HL-60 (cell line): Measurements from ENCODE around the gene GRID1.

Experiments
- GABPA ChIP-seq: IDR thresholded peaks from 2 replicates; pipeline ENCODE4 v1.6.1; 2012; ENCODE audit warnings: low read depth
- POLR2AphosphoS5 ChIP-seq: IDR thresholded peaks from 2 replicates; pipeline ENCODE4 v1.6.1; 2012; ENCODE audit warnings: low read depth
- SPI1 ChIP-seq: IDR thresholded peaks from 2 replicates; pipeline ENCODE4 v1.6.1; 2012; ENCODE audit warnings: low read depth, mild to moderate bottlenecking, borderline replicate concordance
- TF ChIP-seq, protein P1 (sequence below): IDR thresholded peaks from one replicate; pipeline ENCODE4 v1.5.1; 2011; ENCODE audit warnings: low read length, control low read depth, inconsistent platforms; ENCODE audit not compliant: insufficient read depth
- TF ChIP-seq, protein P2 (sequence below): IDR thresholded peaks from 2 replicates; pipeline ENCODE4 v1.6.1; 2012; ENCODE audit warnings: low read depth; ENCODE audit not compliant: insufficient replicate concordance

- TF ChIP-seq SPI1 (no peak), POLR2AphosphoS5 (no peak), GABPA (no peak)
- TF ChIP-seq, protein P1, sequence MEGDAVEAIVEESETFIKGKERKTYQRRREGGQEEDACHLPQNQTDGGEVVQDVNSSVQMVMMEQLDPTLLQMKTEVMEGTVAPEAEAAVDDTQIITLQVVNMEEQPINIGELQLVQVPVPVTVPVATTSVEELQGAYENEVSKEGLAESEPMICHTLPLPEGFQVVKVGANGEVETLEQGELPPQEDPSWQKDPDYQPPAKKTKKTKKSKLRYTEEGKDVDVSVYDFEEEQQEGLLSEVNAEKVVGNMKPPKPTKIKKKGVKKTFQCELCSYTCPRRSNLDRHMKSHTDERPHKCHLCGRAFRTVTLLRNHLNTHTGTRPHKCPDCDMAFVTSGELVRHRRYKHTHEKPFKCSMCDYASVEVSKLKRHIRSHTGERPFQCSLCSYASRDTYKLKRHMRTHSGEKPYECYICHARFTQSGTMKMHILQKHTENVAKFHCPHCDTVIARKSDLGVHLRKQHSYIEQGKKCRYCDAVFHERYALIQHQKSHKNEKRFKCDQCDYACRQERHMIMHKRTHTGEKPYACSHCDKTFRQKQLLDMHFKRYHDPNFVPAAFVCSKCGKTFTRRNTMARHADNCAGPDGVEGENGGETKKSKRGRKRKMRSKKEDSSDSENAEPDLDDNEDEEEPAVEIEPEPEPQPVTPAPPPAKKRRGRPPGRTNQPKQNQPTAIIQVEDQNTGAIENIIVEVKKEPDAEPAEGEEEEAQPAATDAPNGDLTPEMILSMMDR = no peak
- TF ChIP-seq, protein P2, sequence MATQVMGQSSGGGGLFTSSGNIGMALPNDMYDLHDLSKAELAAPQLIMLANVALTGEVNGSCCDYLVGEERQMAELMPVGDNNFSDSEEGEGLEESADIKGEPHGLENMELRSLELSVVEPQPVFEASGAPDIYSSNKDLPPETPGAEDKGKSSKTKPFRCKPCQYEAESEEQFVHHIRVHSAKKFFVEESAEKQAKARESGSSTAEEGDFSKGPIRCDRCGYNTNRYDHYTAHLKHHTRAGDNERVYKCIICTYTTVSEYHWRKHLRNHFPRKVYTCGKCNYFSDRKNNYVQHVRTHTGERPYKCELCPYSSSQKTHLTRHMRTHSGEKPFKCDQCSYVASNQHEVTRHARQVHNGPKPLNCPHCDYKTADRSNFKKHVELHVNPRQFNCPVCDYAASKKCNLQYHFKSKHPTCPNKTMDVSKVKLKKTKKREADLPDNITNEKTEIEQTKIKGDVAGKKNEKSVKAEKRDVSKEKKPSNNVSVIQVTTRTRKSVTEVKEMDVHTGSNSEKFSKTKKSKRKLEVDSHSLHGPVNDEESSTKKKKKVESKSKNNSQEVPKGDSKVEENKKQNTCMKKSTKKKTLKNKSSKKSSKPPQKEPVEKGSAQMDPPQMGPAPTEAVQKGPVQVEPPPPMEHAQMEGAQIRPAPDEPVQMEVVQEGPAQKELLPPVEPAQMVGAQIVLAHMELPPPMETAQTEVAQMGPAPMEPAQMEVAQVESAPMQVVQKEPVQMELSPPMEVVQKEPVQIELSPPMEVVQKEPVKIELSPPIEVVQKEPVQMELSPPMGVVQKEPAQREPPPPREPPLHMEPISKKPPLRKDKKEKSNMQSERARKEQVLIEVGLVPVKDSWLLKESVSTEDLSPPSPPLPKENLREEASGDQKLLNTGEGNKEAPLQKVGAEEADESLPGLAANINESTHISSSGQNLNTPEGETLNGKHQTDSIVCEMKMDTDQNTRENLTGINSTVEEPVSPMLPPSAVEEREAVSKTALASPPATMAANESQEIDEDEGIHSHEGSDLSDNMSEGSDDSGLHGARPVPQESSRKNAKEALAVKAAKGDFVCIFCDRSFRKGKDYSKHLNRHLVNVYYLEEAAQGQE = no peak
These were observed 373.5 kb downstream of the GRID1 start for GRCh38 chr10:85993140-85993539.
